GM23338 (cell line): ENCODE measurements around the gene PLEKHG5. TPM values are rescaled to one million over a fixed set of nuclear protein-coding genes. Genes with fewer than 3 reads are reported as not detected.

Experiments used
- EZH2 ChIP-seq: fragments of 200-600 bp; sonication (generic); IDR thresholded peaks from one replicate; pipeline ENCODE4 v1.8.0; 2017; ENCODE audit warnings: antibody characterized with exemption, mild to moderate bottlenecking, low read depth; ENCODE audit not compliant: unreplicated experiment
- EZH2phosphoT487 ChIP-seq: fragments of 200-600 bp; sonication (generic); IDR thresholded peaks from one replicate; pipeline ENCODE4 v1.8.1; 2018; ENCODE audit warnings: antibody characterized with exemption; ENCODE audit not compliant: unreplicated experiment
- JUNB ChIP-seq: IDR thresholded peaks from one replicate; pipeline ENCODE4 v1.6.1; 2016; ENCODE audit warnings: antibody characterized with exemption; ENCODE audit not compliant: unreplicated experiment
- POLR2AphosphoS5 ChIP-seq: IDR thresholded peaks from 2 replicates; pipeline ENCODE4 v1.6.1; 2016; ENCODE audit warnings: antibody characterized with exemption, low read depth
- ZNF114 ChIP-seq: fragments of 250-450 bp; sonication (Bioruptor Pico); IDR thresholded peaks from 2 replicates; pipeline ENCODE4 v1.5.0; 2020; ENCODE audit warnings: mild to moderate bottlenecking, moderate library complexity
- ZNF331 ChIP-seq: fragments of 250-450 bp; sonication (Bioruptor Pico); IDR thresholded peaks from 2 replicates; pipeline ENCODE4 v1.5.0; 2020; ENCODE audit warnings: low read depth, mild to moderate bottlenecking, moderate library complexity
- ZNF462 ChIP-seq: fragments of 250-450 bp; sonication (Bioruptor Pico); IDR thresholded peaks from 2 replicates; pipeline ENCODE4 v1.5.0; 2020; ENCODE audit warnings: mild to moderate bottlenecking, moderate library complexity
- polyA plus RNA-seq: library from polyadenylated mRNA; unstranded; fragments of >200 nt; fragmentation: Nextera tagmentation; extraction: Ambion mirVana; gene quantifications from 2 replicates; pipeline ENCODE4 v1.2.1, GENCODE V29; 2016
- total RNA-seq: library from RNA; depleted of rRNA; stranded (reverse); fragments of >200 nt; shearing (Covaris generic); gene quantifications from 2 replicates; pipeline ENCODE4 v1.2.3, GENCODE V29; 2014
- TF ChIP-seq, protein P1 (sequence below), 2 experiments: fragments of 200-600 bp in 1 of 2; sonication (generic) in 1 of 2; conservative IDR thresholded peaks; 2 replicates each; pipeline versions ENCODE4 v1.5.1 to v1.6.1; 2016 to 2017; ENCODE audit warnings: antibody characterized with exemption in 2 of 2, low read depth in 2 of 2, mild to moderate bottlenecking in 2 of 2, moderate library complexity in 1 of 2

PLEKHG5 gene
- total and polyA plus RNA-seq, 2 experiments from 2014 or later: 9.0 to 26.4 TPM

- TF ChIP-seq, protein P1, sequence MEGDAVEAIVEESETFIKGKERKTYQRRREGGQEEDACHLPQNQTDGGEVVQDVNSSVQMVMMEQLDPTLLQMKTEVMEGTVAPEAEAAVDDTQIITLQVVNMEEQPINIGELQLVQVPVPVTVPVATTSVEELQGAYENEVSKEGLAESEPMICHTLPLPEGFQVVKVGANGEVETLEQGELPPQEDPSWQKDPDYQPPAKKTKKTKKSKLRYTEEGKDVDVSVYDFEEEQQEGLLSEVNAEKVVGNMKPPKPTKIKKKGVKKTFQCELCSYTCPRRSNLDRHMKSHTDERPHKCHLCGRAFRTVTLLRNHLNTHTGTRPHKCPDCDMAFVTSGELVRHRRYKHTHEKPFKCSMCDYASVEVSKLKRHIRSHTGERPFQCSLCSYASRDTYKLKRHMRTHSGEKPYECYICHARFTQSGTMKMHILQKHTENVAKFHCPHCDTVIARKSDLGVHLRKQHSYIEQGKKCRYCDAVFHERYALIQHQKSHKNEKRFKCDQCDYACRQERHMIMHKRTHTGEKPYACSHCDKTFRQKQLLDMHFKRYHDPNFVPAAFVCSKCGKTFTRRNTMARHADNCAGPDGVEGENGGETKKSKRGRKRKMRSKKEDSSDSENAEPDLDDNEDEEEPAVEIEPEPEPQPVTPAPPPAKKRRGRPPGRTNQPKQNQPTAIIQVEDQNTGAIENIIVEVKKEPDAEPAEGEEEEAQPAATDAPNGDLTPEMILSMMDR (conservative IDR thresholded peaks at IDR 0.05; ENCODE audit: low read depth in 2 of 2): no peak
- TF ChIP-seq EZH2 (no peak), JUNB (no peak), EZH2phosphoT487 (no peak), ZNF462 (CRISPR knock-in tag) (no peak), ZNF114 (CRISPR knock-in tag) (no peak), POLR2AphosphoS5 (no peak), ZNF331 (no peak)
Observed at GRCh38 chr1:6521536-6521935, 30.1 kb upstream of the PLEKHG5 start (continued).
